Measurements from ENCODE around the gene ICAM5.

DNA sequence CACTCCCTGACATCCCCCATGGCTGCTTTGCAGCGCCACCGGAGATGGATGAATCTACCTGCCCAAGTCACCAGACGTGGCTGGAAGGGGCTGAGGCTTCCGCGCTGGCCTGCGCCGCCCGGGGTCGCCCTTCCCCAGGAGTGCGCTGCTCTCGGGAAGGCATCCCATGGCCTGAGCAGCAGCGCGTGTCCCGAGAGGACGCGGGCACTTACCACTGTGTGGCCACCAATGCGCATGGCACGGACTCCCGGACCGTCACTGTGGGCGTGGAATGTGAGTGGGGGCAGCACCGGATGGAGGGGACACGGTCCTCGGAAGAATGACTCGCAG, 4.6 kb downstream of the ICAM5 start:
- TF ChIP-seq CTCF (IDR thresholded peaks at IDR 0.05) (no peak), POLR2AphosphoS5 (IDR thresholded peaks at IDR 0.05) (no peak), EP300 (IDR thresholded peaks at IDR 0.05) (no peak), POLR2A (IDR thresholded peaks at IDR 0.05) (no peak)

All from upper lobe of left lung (tissue), 4 donors.